HCT116 (cell line): ENCODE data around the gene TBCD. TPM values are rescaled to one million over a fixed set of nuclear protein-coding genes. Genes with fewer than 3 reads are reported as not detected.

Experiments
- ATAC-seq: fragments of 200-7000 bp; cut with Tn5 transposase; 2 replicates; pipeline ENCODE4 v1.9.1; 2020; ENCODE audit warnings: mild to moderate bottlenecking, moderate library complexity
- BruUV-seq: library from RNA; stranded (reverse); fragments of 400-500 nt; replicated peaks from 2 replicates; lab custom pipeline; 2021; lab: Mats Ljungman, UMichigan
- CTCF ChIA-PET: fragments of 300-600 bp; sonication (Branson Sonifier 250); formaldehyde crosslinking; loops from one replicate; lab custom pipeline; 2021; ENCODE audit warnings: antibody characterized with exemption; lab: Charles Lee
- POLR2A ChIA-PET: fragments of 300-600, 350-600 bp; sonication (Branson Sonifier 250); formaldehyde crosslinking; loops from one replicate; lab custom pipeline; 2021; ENCODE audit warnings: antibody characterized with exemption; lab: Charles Lee
- RAD21 ChIA-PET, 2 experiments: fragments of 300-600 bp; sonication (Branson Sonifier 250); formaldehyde crosslinking; loops; one replicate each; lab custom pipeline; 2023; ENCODE audit warnings: low total read pairs in 2 of 2; ENCODE audit not compliant: uncharacterized antibody in 2 of 2, unreplicated experiment in 2 of 2, low non-redundant PET in 1 of 2; lab: Charles Lee
- DNase-seq: peaks from one replicate; pipeline ENCODE4 v3.0.0-alpha.2; 2010; ENCODE audit warnings: low read depth, low spot score
- H2AFZ ChIP-seq: fragments of 200-600 bp; shearing (Covaris generic), sonication (generic); 2 replicates; pipeline ENCODE4 v1.6.1; 2017; ENCODE audit warnings: low read depth, mixed run types, mixed read lengths, antibody characterized with exemption, low read length; ENCODE audit not compliant: poor library complexity, severe bottlenecking
- H3K27ac ChIP-seq: 2 replicates; pipeline ENCODE4 v1.5.1; 2012; ENCODE audit warnings: low read depth, low read length
- H3K27me3 ChIP-seq: fragments of 200-600 bp; sonication (generic); 2 replicates; pipeline ENCODE4 v1.6.1; 2016; ENCODE audit warnings: mixed run types, low read length, mixed read lengths; ENCODE audit not compliant: insufficient read depth
- H3K36me3 ChIP-seq, 2 experiments: fragments of 200-500 bp in 1 of 2; fragments of 200-600 bp in 1 of 2; sonication (Bioruptor generic) in 1 of 2; sonication (generic) in 1 of 2; 2 replicates each; pipeline versions ENCODE4 v1.5.1 to v1.6.1; 2014 to 2016; ENCODE audit warnings: low read length in 2 of 2, inconsistent platforms in 1 of 2, mixed read lengths in 1 of 2, mixed run types in 1 of 2; ENCODE audit not compliant: insufficient read depth in 2 of 2, control insufficient read depth in 1 of 2
- H3K4me1 ChIP-seq, 2 experiments: fragments of 200-600 bp in 1 of 2; sonication (generic) in 1 of 2; 2 replicates each; pipeline versions ENCODE4 v1.5.1 to v1.6.1; 2012 to 2017; ENCODE audit warnings: low read length in 2 of 2, inconsistent platforms in 1 of 2, mild to moderate bottlenecking in 1 of 2, mixed read lengths in 1 of 2, mixed run types in 1 of 2, moderate library complexity in 1 of 2; ENCODE audit not compliant: insufficient read depth in 2 of 2, control insufficient read depth in 1 of 2
- H3K4me2 ChIP-seq: fragments of 200-600 bp; sonication (generic); 2 replicates; pipeline ENCODE4 v1.6.1; 2017; ENCODE audit warnings: mixed run types, low read length, mixed read lengths
- H3K4me3 ChIP-seq, 2 experiments: fragments of 200-600 bp in 1 of 2; sonication (generic) in 1 of 2; replicated peaks in 1 of 2; 2 replicates each; pipeline ENCODE4 v1.5.1; 2011 to 2016; ENCODE audit warnings: low read length in 2 of 2, control low read depth in 1 of 2, low read depth in 1 of 2, mild to moderate bottlenecking in 1 of 2, mixed read lengths in 1 of 2, mixed run types in 1 of 2
- H3K79me2 ChIP-seq: fragments of 200-600 bp; sonication (generic); 2 replicates; pipeline ENCODE4 v1.6.1; 2017; ENCODE audit warnings: mild to moderate bottlenecking, mixed run types, low read length, moderate library complexity, mixed read lengths; ENCODE audit not compliant: insufficient read depth
- H3K9ac ChIP-seq: fragments of 200-600 bp; sonication (generic); 2 replicates; pipeline ENCODE4 v1.6.1; 2016; ENCODE audit warnings: low read length, mixed read lengths
- H3K9me2 ChIP-seq: fragments of 200-600 bp; sonication (generic), shearing (Covaris generic); 2 replicates; pipeline ENCODE4 v1.6.1; 2017; ENCODE audit warnings: mixed run types, mild to moderate bottlenecking, moderate library complexity; ENCODE audit not compliant: insufficient read depth
- H3K9me3 ChIP-seq, 2 experiments: fragments of 200-500 bp in 1 of 2; fragments of 200-600 bp in 1 of 2; sonication (Bioruptor generic) in 1 of 2; sonication (generic) in 1 of 2; 2 replicates each; pipeline ENCODE4 v1.6.1; 2014 to 2017; ENCODE audit warnings: low read length in 2 of 2, mixed read lengths in 2 of 2, inconsistent platforms in 1 of 2, low read depth in 1 of 2, mild to moderate bottlenecking in 1 of 2, mixed run types in 1 of 2, moderate library complexity in 1 of 2; ENCODE audit not compliant: control insufficient read depth in 1 of 2, insufficient read depth in 1 of 2
- H4K20me1 ChIP-seq: fragments of 200-600 bp; sonication (generic), shearing (Covaris generic); 2 replicates; pipeline ENCODE4 v1.6.1; 2017; ENCODE audit warnings: mixed run types, mild to moderate bottlenecking, moderate library complexity; ENCODE audit not compliant: insufficient read depth
- ATF3 ChIP-seq: IDR thresholded peaks from 2 replicates; pipeline ENCODE4 v1.6.1; 2012
- EGR1 ChIP-seq: IDR thresholded peaks from 2 replicates; pipeline ENCODE4 v1.6.1; 2012; ENCODE audit warnings: low read depth
- ELF1 ChIP-seq: IDR thresholded peaks from 2 replicates; pipeline ENCODE4 v1.6.1; 2012; ENCODE audit warnings: low read depth, borderline replicate concordance
- EZH2 ChIP-seq: fragments of 200-600 bp; sonication (generic); IDR thresholded peaks from 2 replicates; pipeline ENCODE4 v1.6.1; 2017; ENCODE audit warnings: antibody characterized with exemption, mixed run types
- JUND ChIP-seq: IDR thresholded peaks from 2 replicates; pipeline ENCODE4 v1.6.1; 2012
- MAX ChIP-seq: IDR thresholded peaks from 2 replicates; pipeline ENCODE4 v1.6.1; 2012
- POLR2AphosphoS5 ChIP-seq: IDR thresholded peaks from 2 replicates; pipeline ENCODE4 v1.6.1; 2011; ENCODE audit warnings: mild to moderate bottlenecking, low read depth, low read length, moderate library complexity
- RAD21 ChIP-seq: IDR thresholded peaks from 2 replicates; pipeline ENCODE4 v1.6.1; 2012; ENCODE audit warnings: low read depth, mild to moderate bottlenecking
- SIN3A ChIP-seq: IDR thresholded peaks from 2 replicates; pipeline ENCODE4 v1.6.1; 2012; ENCODE audit warnings: low read depth
- SRF ChIP-seq: IDR thresholded peaks from 2 replicates; pipeline ENCODE4 v1.6.1; 2012; ENCODE audit warnings: low read depth
- YY1 ChIP-seq: IDR thresholded peaks from 2 replicates; pipeline ENCODE4 v1.6.1; 2011; ENCODE audit warnings: low read length, low read depth, moderate library complexity, mild to moderate bottlenecking; ENCODE audit not compliant: insufficient replicate concordance; ENCODE audit errors: extremely low read depth
- intact Hi-C: fragments of 100-400 bp; cut with micrococcal nuclease; formaldehyde crosslinking; loops from 2 replicates; pipeline ENCODE4 v1.10.0; 2022
- total RNA-seq: library from RNA; stranded (reverse); gene quantifications from one replicate; pipeline ENCODE4 v1.2.1, GENCODE V29; 2021; ENCODE audit not compliant: unreplicated experiment

The TBCD gene
- total RNA-seq, 1 experiment from 2014 or later: 152 TPM

- CTCF ChIA-PET: no interaction called here
- RAD21 ChIA-PET: no interaction called here
- no TSS peak for BruUV-seq
These were observed 177.8 kb downstream of the TBCD start for GRCh38 chr17:82929676-82930042.

GRCh38 chr17:82930043-82930923 is 178.4 kb downstream of the TBCD start:
- TF ChIP-seq EGR1 (no peak), YY1 (no peak), POLR2AphosphoS5 (no peak), JUND (no peak), RAD21 (no peak), SIN3A (no peak), ATF3 (no peak), MAX (no peak), EZH2 (no peak)
- ATAC-seq (no peak), DNase-seq (no peak)
- Histone ChIP-seq H3K36me3 (peaks cover 5 to 43% of the 10 kb centered on the region in 2 experiments; a peak in 3 of 4 replicates), H4K20me1 (no peaks in the 10 kb centered on the region), H3K4me1 (no peaks in the 10 kb centered on the region), H3K9me2 (no peaks in the 10 kb centered on the region), H3K4me3 (no peak overlapping the region), H3K9ac (no peak overlapping the region), H3K4me2 (no peak overlapping the region), H3K79me2 (no peaks in the 10 kb centered on the region), H3K27me3 (no peaks in the 10 kb centered on the region), H2AFZ (no peak overlapping the region), H3K27ac (no peak overlapping the region), H3K9me3 (no peaks in the 10 kb centered on the region)
- POLR2A ChIA-PET: no interaction called here
- intact Hi-C loops: no loop called here
- no TSS peak for BruUV-seq
- RAD21 ChIA-PET: no interaction called here
- CTCF ChIA-PET: no interaction called here

More at GRCh38 chr17:82929676-82930042, 177.8 kb downstream of the TBCD start:
- Histone ChIP-seq H3K79me2 (no peaks in the 10 kb centered on the region), H3K4me3 (no peak overlapping the region), H3K27me3 (no peaks in the 10 kb centered on the region), H2AFZ (no peak overlapping the region), H3K4me1 (peaks cover 0 to 3% of the 10 kb centered on the region in 2 experiments; a peak in 1 of 4 replicates), H3K4me2 (no peak overlapping the region), H3K9me2 (no peaks in the 10 kb centered on the region), H3K27ac (no peak overlapping the region), H3K9me3 (no peaks in the 10 kb centered on the region), H3K9ac (no peak overlapping the region), H3K36me3 (peaks cover 5 to 47% of the 10 kb centered on the region in 2 experiments; a peak in 3 of 4 replicates), H4K20me1 (no peaks in the 10 kb centered on the region)
- TF ChIP-seq ELF1 (no peak), SRF (no peak)
- POLR2A ChIA-PET: no interaction called here
- no peak for ATAC-seq
- no peak for DNase-seq
- intact Hi-C loops: no loop called here
